Caco-2 (cell line): ENCODE data around the gene TARS1. TPM values are rescaled to one million over a fixed set of nuclear protein-coding genes. Genes with fewer than 3 reads are reported as not detected.

Experiments
- BruUV-seq: library from RNA; stranded (reverse); fragments of 400-500 nt; replicated peaks from 2 replicates; lab custom pipeline; 2021; lab: Mats Ljungman, UMichigan
- CTCF ChIA-PET: fragments of 300-600 bp; sonication (Branson Sonifier 250); formaldehyde crosslinking; loops from one replicate; lab custom pipeline; 2022; ENCODE audit warnings: antibody characterized with exemption; lab: Charles Lee
- POLR2A ChIA-PET: fragments of 300-600 bp; sonication (Branson Sonifier 250); formaldehyde crosslinking; loops from one replicate; lab custom pipeline; 2022; ENCODE audit warnings: antibody characterized with exemption; lab: Charles Lee
- DNase-seq, 2 experiments: peaks; one replicate each; pipeline versions ENCODE4 v3.0.0 to v3.0.0-alpha.2; 2020 to 2022
- H3K27me3 ChIP-seq: replicated peaks from 2 replicates; pipeline ENCODE4 v1.6.0; 2011; ENCODE audit warnings: low read length; ENCODE audit not compliant: control insufficient read depth, insufficient read depth
- H3K36me3 ChIP-seq: 2 replicates; pipeline ENCODE4 v1.5.1; 2011; ENCODE audit warnings: low read length; ENCODE audit not compliant: control insufficient read depth, insufficient read depth
- H3K4me1 ChIP-seq: fragments of 250-450 bp; sonication (Bioruptor Pico); 2 replicates; pipeline ENCODE4 v1.5.1; 2020; ENCODE audit warnings: mild to moderate bottlenecking
- H3K4me3 ChIP-seq: 2 replicates; pipeline ENCODE4 v1.5.1; 2011; ENCODE audit warnings: low read depth, mild to moderate bottlenecking, control low read depth, low read length
- H3K9me3 ChIP-seq: fragments of 250-450 bp; sonication (Bioruptor Pico); 2 replicates; pipeline ENCODE4 v1.5.1; 2020; ENCODE audit warnings: mild to moderate bottlenecking, moderate library complexity
- H3K27ac Mint-ChIP-seq: one replicate; pipeline ENCODE4 v1.8.0; 2022; ENCODE audit warnings: mixed read lengths; ENCODE audit not compliant: unreplicated experiment
- H3K27me3 Mint-ChIP-seq: one replicate; pipeline ENCODE4 v1.8.0; 2022; ENCODE audit warnings: mixed read lengths; ENCODE audit not compliant: insufficient read depth, unreplicated experiment
- H3K36me3 Mint-ChIP-seq: one replicate; pipeline ENCODE4 v1.8.0; 2022; ENCODE audit warnings: mild to moderate bottlenecking, mixed read lengths; ENCODE audit not compliant: insufficient read depth, unreplicated experiment
- H3K4me1 Mint-ChIP-seq: one replicate; pipeline ENCODE4 v1.8.0; 2022; ENCODE audit warnings: low read depth, mixed read lengths; ENCODE audit not compliant: unreplicated experiment
- H3K4me3 Mint-ChIP-seq: one replicate; pipeline ENCODE4 v1.8.0; 2022; ENCODE audit warnings: mild to moderate bottlenecking, moderate library complexity, mixed read lengths; ENCODE audit not compliant: unreplicated experiment
- H3K9me3 Mint-ChIP-seq: one replicate; pipeline ENCODE4 v1.8.0; 2022; ENCODE audit warnings: mixed read lengths; ENCODE audit not compliant: unreplicated experiment
- CTCF ChIP-seq, 2 experiments: fragments of 200-600 bp in 1 of 2; IDR thresholded peaks; 1 replicate in 1 of 2; 2 replicates in 1 of 2; pipeline versions ENCODE4 v1.5.1 to v1.8.0; 2011 to 2022; ENCODE audit warnings: antibody characterized with exemption in 1 of 2, control low read depth in 1 of 2, inconsistent platforms in 1 of 2, low read depth in 1 of 2, low read length in 1 of 2, mild to moderate bottlenecking in 1 of 2, moderate library complexity in 1 of 2; ENCODE audit not compliant: insufficient read depth in 1 of 2, severe bottlenecking in 1 of 2, unreplicated experiment in 1 of 2
- intact Hi-C: fragments of 100-400 bp; cut with micrococcal nuclease; formaldehyde crosslinking; loops from one replicate; pipeline ENCODE4 v1.10.0; 2022; ENCODE audit not compliant: unreplicated experiment
- total RNA-seq: library from RNA; stranded (reverse); gene quantifications from 2 replicates; pipeline ENCODE4 v1.2.3, GENCODE V29; 2022

TARS1 gene
- total RNA-seq, 1 experiment from 2014 or later = 288 TPM

- no peaks in the 10 kb centered on the region for H3K36me3 ChIP-seq
- Mint-ChIP-seq H3K4me3 (no peak overlapping the region), H3K27ac (no peak overlapping the region), H3K9me3 (no peaks in the 10 kb centered on the region), H3K4me1 (no peaks in the 10 kb centered on the region), H3K27me3 (no peaks in the 10 kb centered on the region), H3K36me3 (no peaks in the 10 kb centered on the region)
- no peaks in the 10 kb centered on the region for H3K9me3 ChIP-seq
- no peak for DNase-seq
- CTCF ChIA-PET = no interaction called here
- no peak for TF ChIP-seq CTCF (IDR thresholded peaks at IDR 0.05; ENCODE audit: insufficient read depth in 1 of 2, low read depth in 1 of 2, low read length in 1 of 2, severe bottlenecking in 1 of 2, unreplicated experiment in 1 of 2)
- POLR2A ChIA-PET = no interaction called here
- H3K4me1 ChIP-seq = no peaks in the 10 kb centered on the region
- H3K27me3 ChIP-seq = no peaks in the 10 kb centered on the region
- no peak overlapping the region for H3K4me3 ChIP-seq
- no TSS peak for BruUV-seq
- intact Hi-C loops = no loop called here
Observed at GRCh38 chr5:33411498-33411897, 29.3 kb upstream of the TARS1 start.

- H3K9me3 Mint-ChIP-seq = no peaks in the 10 kb centered on the region
- Histone ChIP-seq H3K27me3 (no peaks in the 10 kb centered on the region), H3K4me1 (no peaks in the 10 kb centered on the region), H3K36me3 (no peaks in the 10 kb centered on the region), H3K9me3 (no peaks in the 10 kb centered on the region), H3K4me3 (no peak overlapping the region)
- TF ChIP-seq CTCF (IDR thresholded peaks at IDR 0.05; ENCODE audit: insufficient read depth in 1 of 2, low read depth in 1 of 2, low read length in 1 of 2, severe bottlenecking in 1 of 2, unreplicated experiment in 1 of 2) = no peak
- H3K36me3 Mint-ChIP-seq = no peaks in the 10 kb centered on the region
- no peaks in the 10 kb centered on the region for H3K4me1 Mint-ChIP-seq
- no TSS peak for BruUV-seq
- intact Hi-C loops = no loop called here
- DNase-seq = no peak
- no peak overlapping the region for H3K27ac Mint-ChIP-seq
- POLR2A ChIA-PET = no interaction called here
- no peak overlapping the region for H3K4me3 Mint-ChIP-seq
- peaks cover 9% of the 10 kb centered on the region for H3K27me3 Mint-ChIP-seq
- CTCF ChIA-PET = no interaction called here
Observed at GRCh38 chr5:33415811-33416354, 24.9 kb upstream of the TARS1 start.

DNA sequence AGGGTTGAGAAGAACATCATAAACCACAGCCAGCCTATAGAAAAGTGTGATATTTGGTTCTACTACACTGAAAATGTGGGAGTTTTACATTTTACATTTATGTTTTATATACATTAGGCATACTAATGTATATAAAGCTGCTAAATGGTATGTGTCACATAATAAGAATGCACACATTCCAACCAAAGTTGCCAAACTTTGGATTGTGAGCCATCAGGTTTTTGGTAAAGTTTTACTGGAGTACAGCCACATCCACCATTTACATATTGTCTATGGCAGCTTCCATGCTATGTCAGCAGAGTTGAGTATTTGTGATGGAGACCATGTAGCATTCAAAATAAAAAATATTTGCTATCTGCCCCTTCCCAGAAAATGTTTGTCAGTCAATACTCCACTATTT, 23.1 kb upstream of the TARS1 start:
- no peak for TF ChIP-seq CTCF (IDR thresholded peaks at IDR 0.05; ENCODE audit: insufficient read depth in 1 of 2, low read depth in 1 of 2, low read length in 1 of 2, severe bottlenecking in 1 of 2, unreplicated experiment in 1 of 2)
- BruUV-seq = no TSS peak
- CTCF ChIA-PET = no interaction called here
- no peaks in the 10 kb centered on the region for H3K9me3 Mint-ChIP-seq
- no peak overlapping the region for H3K27ac Mint-ChIP-seq
- POLR2A ChIA-PET = no interaction called here
- no peaks in the 10 kb centered on the region for H3K4me1 ChIP-seq
- H3K9me3 ChIP-seq = no peaks in the 10 kb centered on the region
- H3K4me3 Mint-ChIP-seq = no peak overlapping the region
- no peaks in the 10 kb centered on the region for H3K36me3 Mint-ChIP-seq
- no peak overlapping the region for H3K4me3 ChIP-seq
- no peaks in the 10 kb centered on the region for H3K4me1 Mint-ChIP-seq
- no peaks in the 10 kb centered on the region for H3K27me3 ChIP-seq
- H3K27me3 Mint-ChIP-seq = peaks cover 17% of the 10 kb centered on the region
- no peak for DNase-seq
- no peaks in the 10 kb centered on the region for H3K36me3 ChIP-seq
- intact Hi-C loops = no loop called here
